BE2C (cell line): ENCODE results near the gene ICAM2. TPM values are rescaled to one million over a fixed set of nuclear protein-coding genes. Genes with fewer than 3 reads are reported as not detected.

Source experiments
- DNase-seq: peaks from one replicate; pipeline ENCODE4 v3.0.0-alpha.2; 2020
- H3K27me3 ChIP-seq: fragments of 250-450 bp; sonication (Bioruptor Pico); 2 replicates; pipeline ENCODE4 v1.5.1; 2020; ENCODE audit warnings: mild to moderate bottlenecking
- H3K36me3 ChIP-seq: fragments of 250-450 bp; sonication (Bioruptor Pico); 2 replicates; pipeline ENCODE4 v1.5.1; 2020; ENCODE audit warnings: mild to moderate bottlenecking
- H3K4me1 ChIP-seq: fragments of 250-450 bp; sonication (Bioruptor Pico); 2 replicates; pipeline ENCODE4 v1.5.1; 2020
- H3K4me3 ChIP-seq: 2 replicates; pipeline ENCODE4 v1.5.1; 2011; ENCODE audit warnings: low read depth, low read length
- H3K9me3 ChIP-seq: fragments of 250-450 bp; sonication (Bioruptor Pico); 2 replicates; pipeline ENCODE4 v1.5.1; 2020
- CTCF ChIP-seq: IDR thresholded peaks from 2 replicates; pipeline ENCODE4 v1.5.1; 2012; ENCODE audit warnings: mild to moderate bottlenecking, low read depth, low read length
- polyA plus RNA-seq: library from polyadenylated mRNA; unstranded; fragments of >200 nt; gene quantifications from one replicate; pipeline ENCODE4 v1.2.1, GENCODE V29; 2012; ENCODE audit warnings: low read depth, missing spikeins; ENCODE audit not compliant: insufficient read length, insufficient read depth

The ICAM2 gene
- polyA plus RNA-seq, result 105 TPM

GRCh38 chr17:64020056-64020766 lies at the start of gene ICAM2:
TSS of gene ICAM2 (minus strand) at chr17:64020633. CDS start at chr17:64006691, 13,942 bp downstream.
- no peak for DNase-seq
- no peaks in the 10 kb centered on the region for H3K27me3 ChIP-seq
- H3K4me1 ChIP-seq, result no peaks in the 10 kb centered on the region
- H3K36me3 ChIP-seq, result no peaks in the 10 kb centered on the region
- no peaks in the 10 kb centered on the region for H3K9me3 ChIP-seq
- H3K4me3 ChIP-seq, result no peak within 1 kb of the TSS
- TF ChIP-seq CTCF, result no peak

GRCh38 chr17:64070213-64070612 lies 49.8 kb upstream of the ICAM2 start:
- Histone ChIP-seq H3K9me3 (no peaks in the 10 kb centered on the region), H3K4me3 (no peak overlapping the region), H3K27me3 (no peaks in the 10 kb centered on the region), H3K36me3 (no peaks in the 10 kb centered on the region), H3K4me1 (no peaks in the 10 kb centered on the region)
- TF ChIP-seq CTCF, result no peak
- DNase-seq, result no peak

GRCh38 chr17:64069143-64069542 lies 48.7 kb upstream of the ICAM2 start:
- Histone ChIP-seq H3K27me3 (no peaks in the 10 kb centered on the region), H3K36me3 (no peaks in the 10 kb centered on the region), H3K4me1 (no peaks in the 10 kb centered on the region), H3K4me3 (no peak overlapping the region), H3K9me3 (no peaks in the 10 kb centered on the region)
- no peak for TF ChIP-seq CTCF
- DNase-seq, result no peak

GRCh38 chr17:64067657-64068056 lies 47.2 kb upstream of the ICAM2 start:
- Histone ChIP-seq H3K36me3 (no peaks in the 10 kb centered on the region), H3K9me3 (no peaks in the 10 kb centered on the region), H3K4me1 (no peaks in the 10 kb centered on the region), H3K4me3 (no peak overlapping the region), H3K27me3 (no peaks in the 10 kb centered on the region)
- TF ChIP-seq CTCF, result no peak
- no peak for DNase-seq

GRCh38 chr17:64066716-64067115 lies 46.3 kb upstream of the ICAM2 start:
- no peaks in the 10 kb centered on the region for H3K4me1 ChIP-seq
- H3K4me3 ChIP-seq, result no peak overlapping the region
- TF ChIP-seq CTCF, result no peak
- no peaks in the 10 kb centered on the region for H3K9me3 ChIP-seq
- no peak for DNase-seq
- H3K27me3 ChIP-seq, result no peaks in the 10 kb centered on the region
- H3K36me3 ChIP-seq, result no peaks in the 10 kb centered on the region

- Histone ChIP-seq H3K36me3 (no peaks in the 10 kb centered on the region), H3K9me3 (no peaks in the 10 kb centered on the region), H3K27me3 (no peaks in the 10 kb centered on the region), H3K4me1 (no peaks in the 10 kb centered on the region), H3K4me3 (no peak overlapping the region)
- no peak for TF ChIP-seq CTCF
- DNase-seq, result no peak
Observed at GRCh38 chr17:64065161-64065560, 44.7 kb upstream of the ICAM2 start.
